Activated T-helper 17 cell treated with anti-CD3 and anti-CD28 coated beads, Interleukin-2, amount 50 U/mL, for 72 hours (primary cell): ENCODE results near the gene GRM1. TPM values are rescaled to one million over a fixed set of nuclear protein-coding genes. Genes with fewer than 3 reads are reported as not detected.

Source experiments
- ATAC-seq: fragments of 150-1000 bp; cut with Tn5 transposase; replicated peaks from 2 replicates; pipeline ENCODE4 v1.10.0; 2021; ENCODE audit warnings: mild to moderate bottlenecking, moderate library complexity
- H3K27ac Mint-ChIP-seq: one replicate; pipeline ENCODE4 v1.8.0; 2022; ENCODE audit warnings: mixed read lengths
- H3K27me3 Mint-ChIP-seq: one replicate; pipeline ENCODE4 v1.8.0; 2022; ENCODE audit warnings: mixed read lengths
- H3K36me3 Mint-ChIP-seq: one replicate; pipeline ENCODE4 v1.8.0; 2022; ENCODE audit warnings: low read depth, mild to moderate bottlenecking, mixed read lengths
- H3K4me1 Mint-ChIP-seq: one replicate; pipeline ENCODE4 v1.8.0; 2022; ENCODE audit warnings: mixed read lengths
- H3K4me3 Mint-ChIP-seq: one replicate; pipeline ENCODE4 v1.8.0; 2022; ENCODE audit warnings: mild to moderate bottlenecking, mixed read lengths
- H3K9me3 Mint-ChIP-seq: one replicate; pipeline ENCODE4 v1.8.0; 2022; ENCODE audit warnings: mixed read lengths
- total RNA-seq, 2 donors: library from RNA; stranded (reverse); gene quantifications; one replicate each; pipeline ENCODE4 v1.2.3, GENCODE V29; 2022

GRM1 gene
- total RNA-seq, 2 donors from 2014 or later, result 0.04 TPM; not detected in 1

GRCh38 chr6:146127447-146128215 lies 98.8 kb downstream of the GRM1 start:
- no peaks in the 10 kb centered on the region for H3K4me1 Mint-ChIP-seq
- no peaks in the 10 kb centered on the region for H3K27me3 Mint-ChIP-seq
- H3K27ac Mint-ChIP-seq, result no peak overlapping the region
- H3K9me3 Mint-ChIP-seq, result no peaks in the 10 kb centered on the region
- H3K36me3 Mint-ChIP-seq, result no peaks in the 10 kb centered on the region
- no peak overlapping the region for H3K4me3 Mint-ChIP-seq
- no peak for ATAC-seq

- Mint-ChIP-seq H3K4me3 (no peak overlapping the region), H3K27ac (no peak overlapping the region), H3K36me3 (no peaks in the 10 kb centered on the region), H3K4me1 (no peaks in the 10 kb centered on the region), H3K27me3 (no peaks in the 10 kb centered on the region), H3K9me3 (peaks cover 9% of the 10 kb centered on the region)
- ATAC-seq, result no peak
Measured at GRCh38 chr6:146133866-146134265, 105.0 kb downstream of the GRM1 start.

GRCh38 chr6:146135167-146135566 lies 106.3 kb downstream of the GRM1 start:
- no peak for ATAC-seq
- no peaks in the 10 kb centered on the region for H3K4me1 Mint-ChIP-seq
- H3K4me3 Mint-ChIP-seq, result no peak overlapping the region
- H3K27ac Mint-ChIP-seq, result no peak overlapping the region
- H3K27me3 Mint-ChIP-seq, result no peaks in the 10 kb centered on the region
- no peaks in the 10 kb centered on the region for H3K36me3 Mint-ChIP-seq
- peaks cover 9% of the 10 kb centered on the region for H3K9me3 Mint-ChIP-seq

- no peak overlapping the region for H3K27ac Mint-ChIP-seq
- H3K4me3 Mint-ChIP-seq, result no peak overlapping the region
- H3K9me3 Mint-ChIP-seq, result no peaks in the 10 kb centered on the region
- H3K4me1 Mint-ChIP-seq, result no peaks in the 10 kb centered on the region
- no peaks in the 10 kb centered on the region for H3K36me3 Mint-ChIP-seq
- ATAC-seq, result no peak
- H3K27me3 Mint-ChIP-seq, result peaks cover 15% of the 10 kb centered on the region
Measured at GRCh38 chr6:146146836-146147235, 118.0 kb downstream of the GRM1 start.

GRCh38 chr6:146149770-146150169 lies 120.9 kb downstream of the GRM1 start:
- no peaks in the 10 kb centered on the region for H3K36me3 Mint-ChIP-seq
- ATAC-seq, result no peak
- no peaks in the 10 kb centered on the region for H3K4me1 Mint-ChIP-seq
- peaks cover 17% of the 10 kb centered on the region for H3K27me3 Mint-ChIP-seq
- H3K4me3 Mint-ChIP-seq, result no peak overlapping the region
- no peak overlapping the region for H3K27ac Mint-ChIP-seq
- no peaks in the 10 kb centered on the region for H3K9me3 Mint-ChIP-seq

- Mint-ChIP-seq H3K27ac (no peak overlapping the region), H3K27me3 (peaks cover 17% of the 10 kb centered on the region), H3K4me1 (no peaks in the 10 kb centered on the region), H3K9me3 (no peaks in the 10 kb centered on the region), H3K4me3 (no peak overlapping the region), H3K36me3 (no peaks in the 10 kb centered on the region)
- no peak for ATAC-seq
Measured at GRCh38 chr6:146153040-146153758, 124.3 kb downstream of the GRM1 start.

GRCh38 chr6:146154197-146154596 lies 125.3 kb downstream of the GRM1 start:
- no peak for ATAC-seq
- H3K9me3 Mint-ChIP-seq, result no peaks in the 10 kb centered on the region
- no peaks in the 10 kb centered on the region for H3K4me1 Mint-ChIP-seq
- no peak overlapping the region for H3K4me3 Mint-ChIP-seq
- H3K36me3 Mint-ChIP-seq, result no peaks in the 10 kb centered on the region
- H3K27me3 Mint-ChIP-seq, result peaks cover 17% of the 10 kb centered on the region
- H3K27ac Mint-ChIP-seq, result no peak overlapping the region

GRCh38 chr6:146161664-146162063 lies 132.8 kb downstream of the GRM1 start:
- no peak for ATAC-seq
- H3K27ac Mint-ChIP-seq, result no peak overlapping the region
- H3K4me3 Mint-ChIP-seq, result no peak overlapping the region
- H3K27me3 Mint-ChIP-seq, result no peaks in the 10 kb centered on the region
- H3K9me3 Mint-ChIP-seq, result no peaks in the 10 kb centered on the region
- no peaks in the 10 kb centered on the region for H3K36me3 Mint-ChIP-seq
- no peaks in the 10 kb centered on the region for H3K4me1 Mint-ChIP-seq

- peaks cover 3% of the 10 kb centered on the region for H3K27me3 Mint-ChIP-seq
- H3K9me3 Mint-ChIP-seq, result peaks cover 5% of the 10 kb centered on the region
- no peak overlapping the region for H3K27ac Mint-ChIP-seq
- H3K36me3 Mint-ChIP-seq, result no peaks in the 10 kb centered on the region
- no peak for ATAC-seq
- H3K4me3 Mint-ChIP-seq, result no peak overlapping the region
- H3K4me1 Mint-ChIP-seq, result no peaks in the 10 kb centered on the region
Measured at GRCh38 chr6:146169872-146170271, 141.0 kb downstream of the GRM1 start.

GRCh38 chr6:146177785-146178184 lies 148.9 kb downstream of the GRM1 start:
- ATAC-seq, result no peak
- Mint-ChIP-seq H3K36me3 (no peaks in the 10 kb centered on the region), H3K4me1 (no peaks in the 10 kb centered on the region)

GRCh38 chr6:146183831-146184230 lies 155.0 kb downstream of the GRM1 start:
- H3K27ac Mint-ChIP-seq, result no peak overlapping the region
- no peak overlapping the region for H3K4me3 Mint-ChIP-seq
- no peaks in the 10 kb centered on the region for H3K36me3 Mint-ChIP-seq
- ATAC-seq, result no peak
- peaks cover 5% of the 10 kb centered on the region for H3K27me3 Mint-ChIP-seq
- no peaks in the 10 kb centered on the region for H3K4me1 Mint-ChIP-seq
- no peaks in the 10 kb centered on the region for H3K9me3 Mint-ChIP-seq

More at GRCh38 chr6:146177785-146178184, 148.9 kb downstream of the GRM1 start:
- H3K27ac Mint-ChIP-seq, result no peak overlapping the region
- H3K27me3 Mint-ChIP-seq, result no peaks in the 10 kb centered on the region
- no peak overlapping the region for H3K4me3 Mint-ChIP-seq
- H3K9me3 Mint-ChIP-seq, result no peaks in the 10 kb centered on the region

GRCh38 chr6:146184701-146185100 lies 155.8 kb downstream of the GRM1 start:
- Mint-ChIP-seq H3K27me3 (peaks cover 5% of the 10 kb centered on the region), H3K4me1 (no peaks in the 10 kb centered on the region), H3K27ac (no peak overlapping the region), H3K36me3 (no peaks in the 10 kb centered on the region), H3K9me3 (no peaks in the 10 kb centered on the region), H3K4me3 (no peak overlapping the region)
- no peak for ATAC-seq

GRCh38 chr6:146189131-146189530 lies 160.3 kb downstream of the GRM1 start:
- Mint-ChIP-seq H3K9me3 (no peaks in the 10 kb centered on the region), H3K4me1 (no peaks in the 10 kb centered on the region), H3K36me3 (no peaks in the 10 kb centered on the region), H3K27ac (no peak overlapping the region), H3K27me3 (peaks cover 8% of the 10 kb centered on the region), H3K4me3 (no peak overlapping the region)
- ATAC-seq, result no peak

GRCh38 chr6:146190581-146190980 lies 161.7 kb downstream of the GRM1 start:
- no peak for ATAC-seq
- Mint-ChIP-seq H3K36me3 (no peaks in the 10 kb centered on the region), H3K27me3 (peaks cover 10% of the 10 kb centered on the region), H3K4me3 (no peak overlapping the region), H3K9me3 (peaks cover 3% of the 10 kb centered on the region), H3K27ac (no peak overlapping the region), H3K4me1 (no peaks in the 10 kb centered on the region)

- H3K4me3 Mint-ChIP-seq, result no peak overlapping the region
- peaks cover 12% of the 10 kb centered on the region for H3K27me3 Mint-ChIP-seq
- peaks cover 3% of the 10 kb centered on the region for H3K9me3 Mint-ChIP-seq
- no peaks in the 10 kb centered on the region for H3K36me3 Mint-ChIP-seq
- H3K27ac Mint-ChIP-seq, result no peak overlapping the region
- ATAC-seq, result no peak
- no peaks in the 10 kb centered on the region for H3K4me1 Mint-ChIP-seq
Measured at GRCh38 chr6:146191166-146191565, 162.3 kb downstream of the GRM1 start.
